ENCODE measurements around the gene PEPD. TPM values are rescaled to one million over a fixed set of nuclear protein-coding genes. Genes with fewer than 3 reads are reported as not detected.

Gene PEPD
- total RNA-seq, 1 experiment from 2014 or later, result 180 TPM

GRCh38 chr19:33384983-33385382, 136.6 kb downstream of the PEPD start:
- DNase-seq (ENCODE audit: low spot score), result no peak
- in situ Hi-C loops (cut with HindIII; ENCODE audit: low sequenced_read_pairs), result no loop called here

GRCh38 chr19:33383720-33384292, 137.8 kb downstream of the PEPD start:
- in situ Hi-C loops (cut with HindIII; ENCODE audit: low sequenced_read_pairs), result no loop called here
- DNase-seq (ENCODE audit: low spot score), result no peak

DNA sequence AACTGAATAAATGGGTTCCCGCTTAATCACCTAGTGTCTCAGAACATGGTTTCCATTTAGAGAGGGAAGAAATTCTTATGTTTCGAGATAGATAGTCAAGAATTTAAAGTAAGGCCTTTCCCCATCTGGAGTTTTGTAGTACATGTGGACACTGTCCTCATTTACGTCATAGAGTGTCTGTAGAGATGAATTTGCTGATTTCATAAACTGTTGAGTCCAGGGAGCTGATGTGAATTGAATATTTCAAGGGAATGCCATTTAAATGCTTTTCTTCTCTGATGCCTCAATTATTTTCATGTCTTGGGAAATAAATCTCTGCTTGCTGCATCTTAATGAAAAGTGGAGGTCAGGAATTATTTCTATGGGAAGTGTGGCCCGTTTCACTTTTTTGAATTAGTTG, 138.6 kb downstream of the PEPD start:
- DNase-seq (ENCODE audit: low spot score), result no peak
- in situ Hi-C loops (cut with HindIII; ENCODE audit: low sequenced_read_pairs), result no loop called here

DNA sequence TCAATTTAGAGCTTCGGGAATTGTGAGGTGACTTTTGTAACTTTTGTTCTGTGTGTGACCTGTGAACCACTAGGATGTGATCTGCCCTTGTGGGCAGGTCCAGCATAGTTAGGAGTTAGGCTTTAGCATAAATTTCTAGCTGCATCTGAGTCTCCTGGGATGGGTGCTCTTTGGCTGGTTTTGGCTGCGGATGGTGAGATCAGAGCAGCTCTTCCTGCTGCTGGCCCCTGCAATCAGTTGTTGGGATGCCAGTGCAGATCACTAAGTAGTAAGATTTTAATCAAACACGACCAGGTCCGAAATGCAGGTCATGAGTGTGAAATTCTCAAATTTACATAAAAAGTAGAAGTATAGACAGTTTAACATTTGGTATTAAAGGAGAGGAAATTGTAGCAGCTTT, 139.6 kb downstream of the PEPD start:
- in situ Hi-C loops (cut with HindIII; ENCODE audit: low sequenced_read_pairs), result no loop called here
- no peak for DNase-seq (ENCODE audit: low spot score)

GRCh38 chr19:33381101-33381500, 140.5 kb downstream of the PEPD start:
- DNase-seq (ENCODE audit: low spot score), result no peak
- in situ Hi-C loops (cut with HindIII; ENCODE audit: low sequenced_read_pairs), result no loop called here

GRCh38 chr19:33379151-33379829, 142.3 kb downstream of the PEPD start:
- DNase-seq (ENCODE audit: low spot score), result peak; percentile 51
- in situ Hi-C loops (cut with HindIII; ENCODE audit: low sequenced_read_pairs), result no loop called here

- in situ Hi-C loops (cut with HindIII; ENCODE audit: low sequenced_read_pairs), result no loop called here
- no peak for DNase-seq (ENCODE audit: low spot score)
These were observed 143.8 kb downstream of the PEPD start for GRCh38 chr19:33377586-33378475.

- in situ Hi-C loops (cut with HindIII; ENCODE audit: low sequenced_read_pairs), result no loop called here
- no peak for DNase-seq (ENCODE audit: low spot score)
These were observed 144.5 kb downstream of the PEPD start for GRCh38 chr19:33376941-33377557.

DNA sequence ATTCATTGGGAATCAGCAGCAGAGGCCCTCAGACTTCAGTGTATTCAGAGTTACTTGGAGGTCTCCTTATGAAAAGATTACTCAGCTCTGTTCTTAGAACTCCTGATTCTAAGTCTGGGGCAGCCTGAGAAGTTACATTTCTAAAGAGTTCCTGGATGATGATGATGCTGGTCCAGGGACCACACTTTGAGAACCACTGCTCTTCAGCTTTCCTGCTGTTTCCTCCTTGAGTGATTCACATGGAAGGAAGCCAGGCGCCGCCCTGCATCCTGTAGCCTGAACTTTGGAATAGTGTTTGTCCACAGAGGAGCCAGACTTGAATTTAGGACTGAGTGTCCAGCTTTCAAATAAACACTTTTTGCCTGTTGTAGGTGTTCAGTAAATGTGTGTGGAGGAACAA, 145.2 kb downstream of the PEPD start:
- no peak for DNase-seq (ENCODE audit: low spot score)
- in situ Hi-C loops (cut with HindIII; ENCODE audit: low sequenced_read_pairs), result no loop called here

DNA sequence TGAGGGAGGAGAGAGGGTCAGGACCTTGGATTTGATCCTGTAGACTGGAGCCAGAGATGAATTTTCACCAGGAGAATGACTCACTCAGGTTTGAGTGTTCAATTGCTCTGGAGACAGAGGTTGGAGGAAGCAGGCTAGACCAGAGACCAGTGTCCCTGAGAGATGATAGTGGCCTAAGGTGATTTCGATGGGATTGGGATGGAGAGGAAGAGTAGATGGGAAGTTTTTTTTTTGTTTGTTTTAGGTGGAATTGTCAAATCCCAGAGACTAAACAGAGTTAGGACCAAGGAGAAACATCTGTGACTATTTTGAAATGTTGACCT, 145.8 kb downstream of the PEPD start:
- no peak for DNase-seq (ENCODE audit: low spot score)
- in situ Hi-C loops (cut with HindIII; ENCODE audit: low sequenced_read_pairs), result no loop called here

DNA sequence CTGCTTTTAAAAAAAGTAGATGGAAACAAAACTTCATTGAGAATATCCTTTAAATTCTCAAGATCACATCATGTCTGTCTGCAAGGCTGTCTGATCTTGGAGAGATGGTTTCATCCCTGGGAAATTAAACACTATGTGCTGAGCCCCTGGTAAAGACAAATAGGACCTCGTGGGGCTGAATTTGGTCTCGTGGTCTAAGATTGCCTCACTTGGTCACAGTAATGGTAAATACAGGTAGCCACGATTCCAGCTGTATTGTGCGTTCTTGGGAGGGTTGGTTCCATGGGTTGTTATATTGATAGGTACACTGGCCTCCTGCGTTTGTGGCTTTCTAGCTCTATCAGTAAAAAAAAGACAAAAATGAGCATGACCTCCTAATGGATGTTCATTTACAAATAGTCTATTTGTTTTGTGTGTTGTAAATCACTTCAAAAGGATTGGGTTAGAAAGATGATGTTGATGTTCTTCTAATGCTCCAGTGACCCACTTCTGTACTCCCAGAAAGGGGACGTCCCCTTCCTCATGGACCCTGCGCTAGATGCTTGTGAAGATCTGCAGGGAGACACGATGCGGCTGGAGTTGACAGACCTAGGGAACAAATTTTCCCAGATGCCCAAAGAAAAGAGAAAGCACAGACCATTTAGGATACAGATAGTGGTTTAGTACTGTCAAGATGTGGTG, 146.3 kb downstream of the PEPD start:
- in situ Hi-C loops (cut with HindIII; ENCODE audit: low sequenced_read_pairs), result no loop called here
- no peak for DNase-seq (ENCODE audit: low spot score)

GRCh38 chr19:33374236-33374714, 147.3 kb downstream of the PEPD start:
- peak; percentile 53 for DNase-seq (ENCODE audit: low spot score)
- in situ Hi-C loops (cut with HindIII; ENCODE audit: low sequenced_read_pairs), result no loop called here

DNA sequence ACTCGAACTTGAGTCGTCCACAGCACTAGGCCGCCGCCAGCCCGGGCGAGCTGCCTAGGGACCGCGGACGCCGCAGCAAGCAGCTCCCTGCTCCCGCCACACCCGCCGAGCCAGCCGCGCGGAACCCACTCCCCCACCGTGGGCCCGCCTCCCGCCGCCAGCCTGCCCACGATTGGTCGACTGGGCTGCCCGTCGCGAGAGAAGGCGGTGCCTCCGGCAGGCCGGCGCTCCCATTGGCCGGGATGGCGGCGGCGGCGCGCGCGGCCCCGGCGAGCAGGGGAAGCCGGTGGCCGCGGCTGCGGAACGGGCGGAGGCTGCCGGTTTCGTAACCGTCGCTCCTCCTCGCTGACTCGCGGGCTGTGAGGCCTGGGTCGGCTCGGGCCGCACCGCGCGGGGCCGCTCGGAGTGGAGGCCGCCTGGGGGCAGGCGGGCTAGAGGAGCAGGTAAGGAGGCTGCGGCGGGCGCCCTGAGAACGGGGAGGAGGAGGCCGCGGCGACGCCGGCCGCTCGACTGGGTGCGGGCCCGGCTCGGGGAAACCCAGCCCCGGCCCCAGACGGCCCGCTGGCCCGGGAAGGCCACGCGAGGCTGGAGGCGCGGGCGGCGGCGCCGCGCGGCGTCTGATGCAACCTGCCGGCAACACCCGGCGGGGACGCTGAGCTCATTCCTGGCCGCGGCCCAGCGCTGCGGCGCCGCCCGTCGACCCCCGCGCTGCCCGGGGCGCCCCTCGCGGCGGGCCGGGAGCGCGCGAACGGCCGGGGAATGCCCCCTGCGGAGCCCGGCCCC, 147.9 kb downstream of the PEPD start, which contains the start of gene CEBPG:
CEBPG (plus strand) TSS at position 257 of the 783 bp plus-strand sequence. CDS start 5,531 bp downstream, outside the sequence.
- in situ Hi-C loops (cut with HindIII; ENCODE audit: low sequenced_read_pairs), result no loop called here
- DNase-seq (ENCODE audit: low spot score), result peak; percentile 91

- no peak for DNase-seq (ENCODE audit: low spot score)
- in situ Hi-C loops (cut with HindIII; ENCODE audit: low sequenced_read_pairs), result no loop called here
These were observed 150.8 kb downstream of the PEPD start for GRCh38 chr19:33370783-33371182.

DNA sequence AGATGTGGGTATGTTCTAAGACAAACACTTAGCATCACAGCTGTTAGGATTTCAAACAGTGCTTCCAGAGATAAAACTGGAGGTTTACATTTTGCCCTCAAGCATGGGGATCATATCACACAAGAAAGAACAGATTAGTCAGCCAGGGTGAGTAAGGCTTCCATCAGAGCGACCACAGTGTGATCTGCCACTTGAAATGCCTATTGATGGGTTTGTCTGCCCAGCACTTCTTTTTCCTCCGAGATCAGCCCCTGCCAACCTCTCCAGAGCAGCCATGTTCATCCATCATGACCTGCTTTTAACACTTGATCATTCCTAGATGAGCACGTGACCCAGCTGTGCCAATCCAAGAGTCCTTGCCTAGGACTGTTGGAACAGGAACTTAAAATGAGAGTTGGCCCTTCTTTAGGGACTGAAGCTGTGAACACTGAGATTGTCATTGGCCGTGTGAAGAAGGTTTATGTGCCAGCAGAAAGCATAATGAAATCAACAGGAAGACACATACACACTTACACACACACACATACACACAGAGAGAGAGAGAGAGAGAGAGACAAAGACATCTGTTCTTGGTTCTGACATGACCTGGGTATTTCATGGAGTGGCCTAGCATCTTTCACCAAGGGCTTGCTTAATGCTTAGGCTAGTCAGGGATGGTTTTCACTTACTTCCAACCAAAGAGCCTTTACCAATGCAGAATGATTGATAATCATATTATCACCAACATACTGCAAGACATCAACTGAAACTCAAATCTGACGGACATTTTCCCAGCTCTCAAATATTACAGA, 153.3 kb downstream of the PEPD start:
- in situ Hi-C loops (cut with HindIII; ENCODE audit: low sequenced_read_pairs), result no loop called here
- DNase-seq (ENCODE audit: low spot score), result no peak

DNA sequence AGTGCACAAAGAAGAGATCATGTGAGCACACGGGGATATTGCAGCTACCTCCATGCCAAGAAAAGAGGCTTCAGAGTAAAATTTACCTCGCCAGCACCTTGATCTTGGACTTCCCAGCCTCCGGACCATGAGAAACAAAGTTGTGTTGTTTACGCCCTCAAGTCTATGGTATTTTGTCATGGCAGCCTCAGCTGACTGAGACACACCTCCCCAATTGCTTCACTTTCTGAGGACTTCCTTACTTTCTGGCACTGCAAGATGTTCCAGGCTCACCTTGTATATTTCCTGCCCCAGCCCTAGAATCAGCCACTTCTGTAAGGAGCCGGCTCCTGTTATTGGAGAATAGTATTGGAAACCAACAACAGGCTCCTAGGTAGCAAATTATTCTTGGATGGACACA, 154.7 kb downstream of the PEPD start:
- DNase-seq (ENCODE audit: low spot score), result no peak
- in situ Hi-C loops (cut with HindIII; ENCODE audit: low sequenced_read_pairs), result no loop called here

- DNase-seq (ENCODE audit: low spot score), result no peak
- in situ Hi-C loops (cut with HindIII; ENCODE audit: low sequenced_read_pairs), result no loop called here
These were observed 155.5 kb downstream of the PEPD start for GRCh38 chr19:33366127-33366526.

DNA sequence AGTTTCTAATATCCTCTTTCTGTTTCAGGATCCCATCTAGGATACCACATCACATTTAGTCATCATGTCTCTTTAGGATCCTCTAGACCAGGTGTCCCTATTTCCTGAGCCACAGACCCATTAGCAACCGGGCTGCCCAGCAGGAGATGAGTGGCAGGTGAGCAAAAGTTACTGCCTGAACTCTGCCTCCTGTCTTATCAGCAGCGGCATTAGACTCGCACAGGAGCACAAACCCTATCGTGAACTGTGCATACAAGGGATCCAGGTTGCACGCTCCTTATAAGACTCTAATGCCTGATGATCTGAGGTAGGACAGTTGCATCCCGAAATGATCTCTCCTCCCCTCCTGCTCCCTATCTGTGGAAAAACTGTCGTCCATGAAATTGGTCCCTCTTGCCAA, 155.9 kb downstream of the PEPD start:
- in situ Hi-C loops (cut with HindIII; ENCODE audit: low sequenced_read_pairs), result no loop called here
- DNase-seq (ENCODE audit: low spot score), result no peak
